ENCODE data around the gene APPL2. TPM values are rescaled to one million over a fixed set of nuclear protein-coding genes. Genes with fewer than 3 reads are reported as not detected.

Gene APPL2
- total RNA-seq, 2 experiments from 2014 or later = 13.9 to 17.2 TPM

GRCh38 chr12:105231396-105231795 is 4.6 kb downstream of the APPL2 start:
- ChIA-PET POLR2A (no interaction called here), CTCF (no interaction called here)
- Mint-ChIP-seq H3K4me3 (no peak overlapping the region), H3K36me3 (ENCODE audit: low read depth) (peaks cover 11% of the 10 kb centered on the region), H3K9me3 (ENCODE audit: low read depth) (no peaks in the 10 kb centered on the region), H3K27ac (no peak overlapping the region), H3K27me3 (no peaks in the 10 kb centered on the region), H3K4me1 (peaks cover 76% of the 10 kb centered on the region)
- no peak for DNase-seq
- no peak for ATAC-seq
- intact Hi-C loops (cut with DNase I, micrococcal nuclease) = loop anchor here in 1 of 2 experiments (5.0 to 10.0 kb wide), 2 partner anchors 1389 to 1543 kb away; partner anchors contain the start of genes NT5DC3 and RIC8B

- no peaks in the 10 kb centered on the region for H3K9me3 Mint-ChIP-seq (ENCODE audit: low read depth)
- H3K27me3 Mint-ChIP-seq = no peaks in the 10 kb centered on the region
- intact Hi-C loops (cut with DNase I, micrococcal nuclease) = loop anchor here (2.0 to 5.0 kb wide), 3 partner anchors 101 to 299 kb away; partner anchors contain the start of gene C12orf75 (in 1 of the 2)
- peaks cover 84% of the 10 kb centered on the region for H3K4me1 Mint-ChIP-seq
- ATAC-seq (no peak), DNase-seq (no peak)
- H3K36me3 Mint-ChIP-seq (ENCODE audit: low read depth) = peaks cover 16% of the 10 kb centered on the region
- POLR2A ChIA-PET = no interaction called here
- no peak overlapping the region for H3K4me3 Mint-ChIP-seq
- no peak overlapping the region for H3K27ac Mint-ChIP-seq
- CTCF ChIA-PET = no interaction called here
Observed at GRCh38 chr12:105229371-105229770, 6.6 kb downstream of the APPL2 start.

- Mint-ChIP-seq H3K36me3 (ENCODE audit: low read depth) (peaks cover 16% of the 10 kb centered on the region), H3K27me3 (no peaks in the 10 kb centered on the region), H3K27ac (peak overlapping the region; percentile 37), H3K9me3 (ENCODE audit: low read depth) (no peaks in the 10 kb centered on the region), H3K4me3 (no peak overlapping the region), H3K4me1 (peaks cover 80% of the 10 kb centered on the region)
- CTCF ChIA-PET = no interaction called here
- DNase-seq (no peak), ATAC-seq (no peak)
- POLR2A ChIA-PET = no interaction called here
- intact Hi-C loops (cut with DNase I, micrococcal nuclease) = loop anchor here (1.0 to 5.0 kb wide), 4 partner anchors 7 to 298 kb away; partner anchors contain the start of genes APPL2 (in 1 of the 2) and C12orf75 (in 1 of the 2)
Observed at GRCh38 chr12:105228966-105229365, 7.0 kb downstream of the APPL2 start.

- ChIA-PET POLR2A (no interaction called here), CTCF (no interaction called here)
- H3K27me3 Mint-ChIP-seq = no peaks in the 10 kb centered on the region
- peaks cover 16% of the 10 kb centered on the region for H3K36me3 Mint-ChIP-seq (ENCODE audit: low read depth)
- peak; percentile 77 for ATAC-seq
- intact Hi-C loops (cut with DNase I, micrococcal nuclease) = loop anchor here (1.0 to 5.0 kb wide), 4 partner anchors 8 to 298 kb away; partner anchors contain the start of genes APPL2 (in 1 of the 2) and C12orf75 (in 1 of the 2)
- H3K4me1 Mint-ChIP-seq = peaks cover 77% of the 10 kb centered on the region
- H3K9me3 Mint-ChIP-seq (ENCODE audit: low read depth) = no peaks in the 10 kb centered on the region
- no peak for DNase-seq
- H3K27ac Mint-ChIP-seq = peak overlapping the region; percentile 37
- H3K4me3 Mint-ChIP-seq = no peak overlapping the region
Observed at GRCh38 chr12:105228494-105228893, 7.5 kb downstream of the APPL2 start.

- ChIA-PET POLR2A (no interaction called here), CTCF (no interaction called here)
- peaks cover 19% of the 10 kb centered on the region for H3K36me3 Mint-ChIP-seq (ENCODE audit: low read depth)
- H3K4me3 Mint-ChIP-seq = no peak overlapping the region
- no peak for DNase-seq
- H3K27me3 Mint-ChIP-seq = no peaks in the 10 kb centered on the region
- intact Hi-C loops (cut with DNase I, micrococcal nuclease) = loop anchor here (1.0 to 5.0 kb wide), 4 partner anchors 8 to 297 kb away; partner anchors contain the start of genes APPL2 (in 1 of the 2) and C12orf75 (in 1 of the 2)
- H3K4me1 Mint-ChIP-seq = peaks cover 70% of the 10 kb centered on the region
- no peak overlapping the region for H3K27ac Mint-ChIP-seq
- peak; percentile 54 for ATAC-seq
- H3K9me3 Mint-ChIP-seq (ENCODE audit: low read depth) = no peaks in the 10 kb centered on the region
Observed at GRCh38 chr12:105227879-105228278, 8.1 kb downstream of the APPL2 start.

GRCh38 chr12:105226219-105226618 is 9.8 kb downstream of the APPL2 start:
- DNase-seq (peak; percentile 49), ATAC-seq (peak; percentile 69)
- POLR2A ChIA-PET = no interaction called here
- peaks cover 19% of the 10 kb centered on the region for H3K36me3 Mint-ChIP-seq (ENCODE audit: low read depth)
- H3K4me3 Mint-ChIP-seq = no peak overlapping the region
- H3K9me3 Mint-ChIP-seq (ENCODE audit: low read depth) = no peaks in the 10 kb centered on the region
- no peaks in the 10 kb centered on the region for H3K27me3 Mint-ChIP-seq
- CTCF ChIA-PET = interaction anchor here (1.4 kb wide), 1 partner anchor 9 kb away, joined by 4 read pairs; the partner anchor contains the start of gene APPL2
- peaks cover 61% of the 10 kb centered on the region for H3K4me1 Mint-ChIP-seq
- H3K27ac Mint-ChIP-seq = no peak overlapping the region
- intact Hi-C loops (cut with DNase I, micrococcal nuclease) = loop anchor here in 1 of 2 experiments (5.0 kb wide), 1 partner anchor 156 kb away; no protein-coding TSS in a partner anchor

GRCh38 chr12:105225505-105226015 is 10.4 kb downstream of the APPL2 start:
- CTCF ChIA-PET = interaction anchor here (1.4 kb wide), 1 partner anchor 10 kb away, joined by 4 read pairs; the partner anchor contains the start of gene APPL2
- ATAC-seq = no peak

GRCh38 chr12:105224399-105224798 is 11.6 kb downstream of the APPL2 start:
- intact Hi-C loops (cut with DNase I, micrococcal nuclease) = no loop called here
- no peak for ATAC-seq
- Mint-ChIP-seq H3K4me3 (no peak overlapping the region), H3K27me3 (no peaks in the 10 kb centered on the region), H3K9me3 (ENCODE audit: low read depth) (no peaks in the 10 kb centered on the region), H3K36me3 (ENCODE audit: low read depth) (peaks cover 22% of the 10 kb centered on the region), H3K4me1 (peaks cover 46% of the 10 kb centered on the region), H3K27ac (no peak overlapping the region)
- ChIA-PET CTCF (interaction anchor here (0.7 to 1.5 kb wide), 3 partner anchors 12 to 160 kb away, joined by 3 to 7 read pairs (median 3); partner anchors contain the start of gene APPL2), POLR2A (interaction anchor here (0.6 to 0.9 kb wide), 2 partner anchors 12 to 39 kb away, joined by 3 read pairs; partner anchors contain the start of gene APPL2)
- no peak for DNase-seq

More at GRCh38 chr12:105225505-105226015, 10.4 kb downstream of the APPL2 start:
- H3K27me3 Mint-ChIP-seq = no peaks in the 10 kb centered on the region
- H3K4me3 Mint-ChIP-seq = no peak overlapping the region
- H3K9me3 Mint-ChIP-seq (ENCODE audit: low read depth) = no peaks in the 10 kb centered on the region
- intact Hi-C loops (cut with DNase I, micrococcal nuclease) = loop anchor here in 1 of 2 experiments (5.0 kb wide), 1 partner anchor 157 kb away; no protein-coding TSS in a partner anchor
- H3K27ac Mint-ChIP-seq = no peak overlapping the region
- POLR2A ChIA-PET = no interaction called here
- H3K36me3 Mint-ChIP-seq (ENCODE audit: low read depth) = peaks cover 21% of the 10 kb centered on the region
- H3K4me1 Mint-ChIP-seq = peaks cover 56% of the 10 kb centered on the region
- no peak for DNase-seq

GRCh38 chr12:105223884-105224283 is 12.1 kb downstream of the APPL2 start:
- ChIA-PET CTCF (interaction anchor here (0.8 to 1.5 kb wide), 4 partner anchors 12 to 161 kb away, joined by 3 to 7 read pairs (median 4); partner anchors contain the start of gene APPL2), POLR2A (interaction anchor here (0.6 to 0.9 kb wide), 2 partner anchors 12 to 39 kb away, joined by 3 read pairs; partner anchors contain the start of gene APPL2)
- no peak overlapping the region for H3K4me3 Mint-ChIP-seq
- H3K9me3 Mint-ChIP-seq (ENCODE audit: low read depth) = no peaks in the 10 kb centered on the region
- H3K27me3 Mint-ChIP-seq = no peaks in the 10 kb centered on the region
- ATAC-seq (no peak), DNase-seq (no peak)
- peak overlapping the region; percentile 28 for H3K27ac Mint-ChIP-seq
- H3K36me3 Mint-ChIP-seq (ENCODE audit: low read depth) = peaks cover 23% of the 10 kb centered on the region
- peaks cover 40% of the 10 kb centered on the region for H3K4me1 Mint-ChIP-seq
- intact Hi-C loops (cut with DNase I, micrococcal nuclease) = no loop called here

GRCh38 chr12:105223352-105223845 is 12.6 kb downstream of the APPL2 start:
- CTCF ChIA-PET = interaction anchor here (0.8 to 1.4 kb wide), 2 partner anchors 58 to 78 kb away, joined by 3 to 4 read pairs; no protein-coding TSS in a partner anchor
- ATAC-seq (no peak), DNase-seq (no peak)
- peaks cover 36% of the 10 kb centered on the region for H3K4me1 Mint-ChIP-seq
- H3K4me3 Mint-ChIP-seq = no peak overlapping the region
- no peak overlapping the region for H3K27ac Mint-ChIP-seq
- H3K36me3 Mint-ChIP-seq (ENCODE audit: low read depth) = peaks cover 23% of the 10 kb centered on the region
- H3K27me3 Mint-ChIP-seq = no peaks in the 10 kb centered on the region
- H3K9me3 Mint-ChIP-seq (ENCODE audit: low read depth) = no peaks in the 10 kb centered on the region
- POLR2A ChIA-PET = no interaction called here
- intact Hi-C loops (cut with DNase I, micrococcal nuclease) = no loop called here

GRCh38 chr12:105222726-105223351 is 13.1 kb downstream of the APPL2 start:
- no peak overlapping the region for H3K27ac Mint-ChIP-seq
- intact Hi-C loops (cut with DNase I, micrococcal nuclease) = no loop called here
- H3K4me1 Mint-ChIP-seq = peaks cover 30% of the 10 kb centered on the region
- H3K4me3 Mint-ChIP-seq = no peak overlapping the region
- peaks cover 23% of the 10 kb centered on the region for H3K36me3 Mint-ChIP-seq (ENCODE audit: low read depth)
- DNase-seq (no peak), ATAC-seq (no peak)
- ChIA-PET CTCF (interaction anchor here (1.4 kb wide), 1 partner anchor 77 kb away, joined by 4 read pairs; no protein-coding TSS in a partner anchor), POLR2A (no interaction called here)
- no peaks in the 10 kb centered on the region for H3K27me3 Mint-ChIP-seq
- no peaks in the 10 kb centered on the region for H3K9me3 Mint-ChIP-seq (ENCODE audit: low read depth)
